Measurements from ENCODE around the gene ST8SIA2.

DNA sequence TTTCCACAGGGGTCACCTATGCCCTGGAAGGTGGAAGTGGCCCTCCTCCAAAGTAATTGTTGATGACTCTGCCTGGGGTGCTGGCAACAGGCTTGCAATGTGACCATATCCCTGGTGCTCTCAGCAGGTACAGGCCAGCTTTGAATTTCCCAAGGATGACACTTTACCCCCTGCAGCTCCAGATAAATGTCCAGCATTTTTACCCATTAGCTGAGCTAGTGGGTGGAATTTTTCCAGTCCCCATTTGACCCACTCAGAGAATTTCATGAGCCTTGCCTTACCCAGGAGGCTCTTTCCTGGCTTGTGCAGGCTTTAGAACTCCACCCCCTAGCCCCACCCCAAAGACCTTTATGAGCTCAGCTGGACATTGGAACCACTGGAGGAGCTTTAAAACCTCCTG, 77.6 kb downstream of the ST8SIA2 start:
- TF ChIP-seq, protein P1, sequence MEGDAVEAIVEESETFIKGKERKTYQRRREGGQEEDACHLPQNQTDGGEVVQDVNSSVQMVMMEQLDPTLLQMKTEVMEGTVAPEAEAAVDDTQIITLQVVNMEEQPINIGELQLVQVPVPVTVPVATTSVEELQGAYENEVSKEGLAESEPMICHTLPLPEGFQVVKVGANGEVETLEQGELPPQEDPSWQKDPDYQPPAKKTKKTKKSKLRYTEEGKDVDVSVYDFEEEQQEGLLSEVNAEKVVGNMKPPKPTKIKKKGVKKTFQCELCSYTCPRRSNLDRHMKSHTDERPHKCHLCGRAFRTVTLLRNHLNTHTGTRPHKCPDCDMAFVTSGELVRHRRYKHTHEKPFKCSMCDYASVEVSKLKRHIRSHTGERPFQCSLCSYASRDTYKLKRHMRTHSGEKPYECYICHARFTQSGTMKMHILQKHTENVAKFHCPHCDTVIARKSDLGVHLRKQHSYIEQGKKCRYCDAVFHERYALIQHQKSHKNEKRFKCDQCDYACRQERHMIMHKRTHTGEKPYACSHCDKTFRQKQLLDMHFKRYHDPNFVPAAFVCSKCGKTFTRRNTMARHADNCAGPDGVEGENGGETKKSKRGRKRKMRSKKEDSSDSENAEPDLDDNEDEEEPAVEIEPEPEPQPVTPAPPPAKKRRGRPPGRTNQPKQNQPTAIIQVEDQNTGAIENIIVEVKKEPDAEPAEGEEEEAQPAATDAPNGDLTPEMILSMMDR (IDR thresholded peaks at IDR 0.05): no peak
- no peak for TF ChIP-seq POLR2A (IDR thresholded peaks at IDR 0.05)

Data from transverse colon (tissue), 3 donors.